Measurements from ENCODE around the gene RANBP2.

- TF ChIP-seq, protein P1, sequence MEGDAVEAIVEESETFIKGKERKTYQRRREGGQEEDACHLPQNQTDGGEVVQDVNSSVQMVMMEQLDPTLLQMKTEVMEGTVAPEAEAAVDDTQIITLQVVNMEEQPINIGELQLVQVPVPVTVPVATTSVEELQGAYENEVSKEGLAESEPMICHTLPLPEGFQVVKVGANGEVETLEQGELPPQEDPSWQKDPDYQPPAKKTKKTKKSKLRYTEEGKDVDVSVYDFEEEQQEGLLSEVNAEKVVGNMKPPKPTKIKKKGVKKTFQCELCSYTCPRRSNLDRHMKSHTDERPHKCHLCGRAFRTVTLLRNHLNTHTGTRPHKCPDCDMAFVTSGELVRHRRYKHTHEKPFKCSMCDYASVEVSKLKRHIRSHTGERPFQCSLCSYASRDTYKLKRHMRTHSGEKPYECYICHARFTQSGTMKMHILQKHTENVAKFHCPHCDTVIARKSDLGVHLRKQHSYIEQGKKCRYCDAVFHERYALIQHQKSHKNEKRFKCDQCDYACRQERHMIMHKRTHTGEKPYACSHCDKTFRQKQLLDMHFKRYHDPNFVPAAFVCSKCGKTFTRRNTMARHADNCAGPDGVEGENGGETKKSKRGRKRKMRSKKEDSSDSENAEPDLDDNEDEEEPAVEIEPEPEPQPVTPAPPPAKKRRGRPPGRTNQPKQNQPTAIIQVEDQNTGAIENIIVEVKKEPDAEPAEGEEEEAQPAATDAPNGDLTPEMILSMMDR (IDR thresholded peaks at IDR 0.05 in 8 of 11, conservative IDR thresholded peaks at IDR 0.05 in 3 of 11) = no peak
- TF ChIP-seq POLR2AphosphoS5 (IDR thresholded peaks at IDR 0.05) = no peak
- no peak for TF ChIP-seq POLR2A (IDR thresholded peaks at IDR 0.05)
These were observed 94.5 kb downstream of the RANBP2 start for GRCh38 chr2:108813732-108814131.

All from spleen (tissue), 7 donors.